Stimulated activated naive CD4-positive, alpha-beta T cell treated with Interleukin-2 at 50 U/mL for 16 hours (primary cell): ENCODE results near the gene TNS3.

Experiments used
- DNase-seq: peaks from one replicate; lab custom pipeline; 2025; lab: John Stamatoyannopoulos, UW

Gene TNS3

DNA sequence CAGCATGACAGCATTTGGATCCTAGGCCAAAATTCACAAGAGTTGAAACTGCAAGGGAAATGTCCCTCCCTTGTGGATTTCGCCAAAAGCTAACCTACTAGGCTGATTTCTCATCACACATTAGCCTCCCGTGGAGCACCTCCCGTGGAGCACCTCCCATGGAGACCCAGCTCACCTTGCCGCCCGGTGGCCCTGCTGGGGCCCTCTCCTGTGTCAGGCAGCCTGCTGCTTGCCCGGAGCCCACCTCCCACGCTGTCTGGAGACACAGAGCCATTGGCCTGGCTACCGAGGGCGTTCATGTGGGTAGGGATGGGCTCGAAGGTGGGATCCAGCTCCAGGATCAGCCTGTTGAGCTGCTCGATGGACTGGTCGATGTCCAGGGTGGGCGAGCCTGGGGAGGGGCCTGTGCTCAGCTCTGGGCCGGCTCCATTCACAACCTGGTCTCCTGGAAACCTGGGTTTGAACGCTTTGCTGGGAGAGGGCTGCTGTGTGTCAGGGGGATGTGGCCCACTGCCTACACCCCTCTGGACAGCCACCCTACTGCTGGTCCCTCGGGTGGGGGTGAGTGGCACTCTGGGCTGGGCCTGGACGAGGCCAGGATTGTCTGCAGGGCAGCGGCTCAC, 213.6 kb downstream of the TNS3 start:
- DNase-seq, result no peak

DNA sequence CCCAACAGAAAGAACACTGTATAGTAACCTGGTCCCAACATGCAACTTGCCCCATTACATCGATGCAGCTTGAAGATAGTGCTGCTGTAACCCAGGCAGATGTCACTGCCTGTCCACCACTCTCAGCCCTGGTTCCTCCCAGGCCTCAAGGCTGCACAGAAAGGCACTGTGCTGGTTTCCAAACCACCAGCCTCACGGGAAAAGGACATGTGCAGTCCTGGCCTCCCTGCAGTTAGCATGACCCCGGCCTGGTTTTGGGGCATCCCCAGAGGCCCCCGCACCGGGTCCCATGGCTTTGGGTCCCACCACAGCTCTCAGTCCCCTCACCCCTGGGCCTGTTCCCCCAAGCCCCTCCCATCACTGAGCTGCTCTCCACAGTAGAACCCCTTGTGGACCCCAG, 214.5 kb downstream of the TNS3 start:
- no peak for DNase-seq

DNA sequence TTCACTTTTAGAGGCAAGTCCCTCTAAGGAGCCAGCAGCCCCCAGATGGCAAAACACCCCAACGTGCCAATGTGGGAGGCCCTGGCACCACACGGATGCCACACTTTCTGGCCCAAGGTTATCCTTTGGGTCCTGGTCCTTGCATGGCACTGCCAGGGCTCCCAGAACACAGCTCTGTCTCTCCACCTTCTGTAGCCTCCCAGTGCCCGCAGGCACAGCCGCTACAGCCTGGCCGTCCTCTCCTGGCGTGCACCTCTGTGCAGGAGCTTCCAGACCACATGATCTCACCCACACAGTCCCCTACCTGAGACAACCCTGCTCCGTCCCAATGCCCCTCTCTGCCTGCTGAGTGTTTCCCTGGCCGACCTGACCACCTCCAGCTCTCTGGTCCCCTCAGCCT, 215.0 kb downstream of the TNS3 start:
- no peak for DNase-seq

DNA sequence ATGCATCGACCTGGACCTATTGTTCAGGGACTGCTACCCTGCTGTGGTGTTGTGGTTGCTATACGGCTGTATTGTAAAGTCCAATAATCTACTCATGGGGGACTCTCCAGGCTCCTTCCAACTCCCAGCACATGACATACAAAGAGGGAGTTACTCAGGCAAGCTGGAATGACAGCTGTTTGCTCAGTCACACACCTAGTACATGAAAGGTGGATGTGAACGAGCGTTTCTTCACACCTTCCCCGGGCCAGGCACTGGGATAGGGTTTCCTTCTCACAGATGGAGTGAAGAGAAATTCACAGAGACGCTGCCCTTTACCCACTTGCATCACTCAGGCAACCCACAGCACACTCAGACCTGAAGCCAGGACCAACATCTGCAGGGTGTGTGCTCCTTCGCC, 215.7 kb downstream of the TNS3 start:
- DNase-seq, result no peak

DNA sequence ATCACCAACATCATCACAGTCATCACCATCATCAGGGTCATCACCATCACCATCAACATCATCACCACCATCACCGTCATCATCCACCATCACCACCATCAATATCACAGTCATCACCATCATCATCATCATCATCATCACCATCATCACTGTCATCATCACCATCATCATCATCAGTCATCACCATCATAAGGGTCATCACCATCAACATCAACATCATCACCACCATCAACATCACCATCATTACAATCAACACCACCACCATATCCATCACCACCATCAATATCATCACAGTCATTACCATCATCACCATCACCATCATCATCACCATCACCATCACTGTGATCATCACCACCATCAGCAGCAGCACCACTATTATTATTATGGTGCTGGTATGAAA, 218.9 kb downstream of the TNS3 start:
- DNase-seq, result no peak

DNA sequence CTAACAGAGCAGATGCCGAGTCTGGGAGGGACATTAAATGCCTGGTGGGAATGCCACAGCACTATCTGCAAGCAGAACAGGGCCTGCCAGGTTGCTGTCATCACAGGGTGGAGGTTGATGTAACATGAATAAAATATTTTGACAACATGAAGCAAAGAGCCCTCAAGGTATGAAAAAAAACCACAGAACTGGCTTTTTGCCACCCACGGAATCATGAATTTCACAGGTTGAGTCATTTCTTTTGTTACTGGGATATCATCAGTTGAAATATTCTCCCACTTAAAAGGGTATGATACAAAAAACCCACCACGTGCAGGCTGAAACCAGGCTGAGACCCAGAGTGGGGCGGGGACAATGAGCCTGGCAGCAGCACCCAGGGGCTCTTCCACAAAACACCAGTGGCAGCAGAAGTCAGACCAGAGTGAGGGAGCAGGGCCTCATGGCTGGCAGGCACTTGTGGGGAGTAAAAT, 220.1 kb downstream of the TNS3 start:
- no peak for DNase-seq

DNA sequence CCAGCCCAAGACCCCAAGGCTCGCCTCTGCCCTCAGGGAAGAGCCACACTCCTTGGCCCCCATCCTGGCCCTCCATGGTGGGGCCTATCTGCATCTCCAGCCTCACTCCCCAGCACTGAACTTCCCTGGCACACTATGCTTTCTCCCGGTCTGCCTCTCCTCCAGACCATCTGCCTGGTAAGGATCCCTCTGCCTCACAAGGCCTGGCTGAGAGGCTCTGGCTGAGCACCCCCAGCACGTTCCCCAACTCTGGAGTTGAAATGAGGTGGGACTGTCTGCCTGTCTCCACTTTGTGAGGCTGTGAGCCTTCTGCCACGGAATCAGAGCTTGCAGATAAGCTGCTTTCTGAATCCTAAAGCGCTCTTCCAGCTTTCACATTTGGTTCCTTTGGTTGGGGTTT, 220.7 kb downstream of the TNS3 start:
- no peak for DNase-seq

DNA sequence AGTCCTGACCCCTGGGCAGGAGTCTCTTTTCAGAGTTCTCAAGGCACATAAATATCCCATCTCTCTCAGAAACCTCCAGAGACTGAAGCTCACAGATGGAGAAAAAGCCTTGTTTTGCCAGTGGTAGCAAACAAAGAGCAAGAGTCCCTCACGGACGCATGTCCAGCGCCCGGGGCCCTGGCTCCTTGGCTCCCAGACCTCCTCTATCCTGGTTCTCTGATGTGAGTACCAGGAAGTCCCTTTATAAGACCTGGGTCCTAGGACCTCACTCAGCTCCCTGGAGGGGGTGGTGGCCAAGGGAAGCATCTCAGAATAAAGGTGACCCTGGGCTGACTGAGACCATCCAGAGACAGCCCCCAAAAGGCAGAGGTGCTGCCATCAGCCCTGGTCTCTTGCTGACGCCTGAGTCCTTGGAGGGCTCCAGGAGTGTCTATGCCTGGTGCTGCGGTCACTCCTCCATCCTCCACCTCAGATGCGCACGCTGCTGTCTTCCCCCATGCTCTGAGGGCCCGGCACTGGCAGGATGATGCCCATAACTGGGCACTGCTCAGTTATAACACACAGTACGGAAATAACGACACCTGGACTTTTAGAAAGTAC, 221.5 kb downstream of the TNS3 start:
- DNase-seq, result no peak

DNA sequence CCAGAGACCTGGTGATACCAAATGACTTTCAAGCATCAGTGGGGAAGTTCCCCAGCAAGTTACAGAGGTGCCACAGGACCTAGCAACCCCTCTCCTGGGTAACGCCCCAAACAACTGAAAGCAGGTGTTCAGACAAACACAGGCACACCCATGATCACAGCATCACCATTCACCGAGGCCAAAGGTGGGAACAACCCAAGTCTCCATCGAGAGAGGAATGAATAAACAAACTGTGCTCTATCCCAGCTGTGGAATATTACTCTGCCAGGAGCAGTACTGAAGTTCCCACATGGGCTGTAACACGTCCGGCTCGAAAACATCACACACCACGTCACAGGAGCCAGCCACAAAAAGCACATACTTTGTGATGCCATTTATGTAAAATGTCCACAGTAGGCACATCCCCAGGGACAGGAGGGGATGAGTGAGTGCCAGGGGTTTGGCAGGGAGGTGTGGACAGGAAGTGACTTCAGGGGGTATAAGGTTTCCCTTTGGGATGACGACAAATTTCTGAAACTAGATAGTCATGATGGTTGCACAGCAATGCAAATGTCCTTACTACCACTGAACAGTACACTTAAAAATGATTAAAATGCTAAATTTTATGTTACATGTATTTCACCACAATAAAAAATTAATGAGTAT, 222.8 kb downstream of the TNS3 start:
- no peak for DNase-seq

DNA sequence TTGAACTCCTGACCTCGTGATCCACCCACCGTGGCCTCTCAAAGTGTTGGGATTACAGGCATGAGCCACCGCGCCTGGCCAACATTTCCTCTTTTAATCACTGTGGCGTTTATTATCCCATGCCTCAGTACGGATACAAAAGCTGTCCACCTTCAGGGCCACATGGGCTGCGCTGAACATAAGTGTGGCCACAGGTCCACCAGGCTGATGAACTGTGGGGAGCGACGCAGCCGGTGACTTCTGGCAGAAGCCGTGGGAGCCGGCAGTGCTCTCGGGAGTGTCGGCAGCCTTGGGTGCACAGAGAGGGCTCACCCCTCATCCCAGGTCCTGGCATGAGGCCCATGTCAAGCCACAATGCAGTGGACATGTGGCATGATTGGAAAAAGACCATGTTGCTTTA, 223.6 kb downstream of the TNS3 start:
- no peak for DNase-seq

DNA sequence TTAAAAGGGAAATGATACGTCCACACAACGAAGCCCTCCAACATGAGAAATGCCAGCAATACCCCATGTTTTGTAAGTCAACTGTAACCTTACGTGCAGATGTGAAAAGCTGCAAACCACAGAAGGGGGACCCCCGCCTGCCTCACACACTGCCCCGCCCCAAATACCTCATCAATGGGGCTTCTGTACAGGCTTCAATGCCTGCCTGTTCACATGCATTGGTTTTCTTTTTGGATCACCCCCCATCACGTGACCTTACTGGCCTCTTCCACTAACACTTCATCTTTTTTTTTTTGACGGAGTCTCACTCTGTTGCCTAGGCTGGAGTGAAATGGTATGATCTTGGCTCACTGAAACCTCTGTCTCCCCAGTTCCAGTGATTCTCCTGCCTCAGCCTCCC, 224.0 kb downstream of the TNS3 start:
- DNase-seq, result no peak

DNA sequence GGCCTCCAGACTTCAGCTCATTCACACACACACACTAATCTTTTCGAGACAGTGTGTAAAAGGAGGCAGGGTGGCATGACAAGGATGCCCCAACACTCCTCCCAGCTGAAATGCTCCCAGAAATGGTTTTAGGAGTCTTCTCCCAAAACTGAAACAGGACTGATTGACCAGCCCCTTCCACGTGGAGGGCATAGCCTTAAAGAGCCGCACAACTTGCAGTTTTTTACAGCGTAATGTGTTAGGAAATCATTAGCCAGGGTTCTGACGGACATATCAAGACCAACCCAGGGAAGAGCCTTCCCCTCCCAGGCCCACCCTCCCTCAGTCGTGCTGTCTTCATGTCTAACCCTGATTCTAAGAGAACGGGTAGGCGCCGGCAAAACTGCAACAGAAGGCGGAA, 224.6 kb downstream of the TNS3 start:
- DNase-seq, result no peak

DNA sequence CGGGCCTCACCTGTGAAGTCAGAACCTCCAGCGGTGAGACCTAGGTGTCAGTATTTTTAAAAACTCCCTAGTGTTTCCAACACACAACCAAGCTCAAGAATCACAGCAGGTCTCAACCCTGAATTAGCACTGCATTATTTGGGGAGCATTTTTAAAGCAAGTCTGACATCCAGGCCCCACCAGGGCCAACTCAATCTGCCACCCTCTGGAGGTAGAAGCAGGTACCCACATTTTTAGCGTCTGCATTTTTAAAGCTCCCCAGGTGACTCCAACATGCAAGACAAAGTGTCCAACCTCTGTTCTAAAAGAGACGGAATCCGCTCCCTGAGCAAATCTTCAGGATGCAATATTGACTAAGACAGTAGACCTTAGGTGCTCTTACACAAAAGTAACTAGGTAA, 225.7 kb downstream of the TNS3 start:
- no peak for DNase-seq

DNA sequence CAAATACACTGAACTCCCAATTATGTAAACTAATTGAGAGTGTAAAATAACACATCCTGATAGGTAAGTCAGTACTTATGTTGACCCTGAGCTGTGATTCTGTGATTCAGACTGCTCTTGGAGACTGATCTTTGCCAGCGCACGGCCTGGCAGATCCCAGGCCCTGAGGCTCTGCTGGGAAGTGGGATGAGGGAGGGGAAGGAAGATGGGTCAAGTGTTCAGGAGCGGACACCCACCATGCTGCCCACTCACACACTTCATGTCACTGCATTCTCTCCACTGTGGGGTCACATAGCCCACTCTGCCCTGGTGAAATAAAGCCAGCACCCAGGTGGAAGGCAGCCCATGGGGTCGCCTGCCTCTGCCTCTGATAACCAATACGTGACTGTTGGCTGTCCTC, 226.2 kb downstream of the TNS3 start:
- DNase-seq, result no peak

DNA sequence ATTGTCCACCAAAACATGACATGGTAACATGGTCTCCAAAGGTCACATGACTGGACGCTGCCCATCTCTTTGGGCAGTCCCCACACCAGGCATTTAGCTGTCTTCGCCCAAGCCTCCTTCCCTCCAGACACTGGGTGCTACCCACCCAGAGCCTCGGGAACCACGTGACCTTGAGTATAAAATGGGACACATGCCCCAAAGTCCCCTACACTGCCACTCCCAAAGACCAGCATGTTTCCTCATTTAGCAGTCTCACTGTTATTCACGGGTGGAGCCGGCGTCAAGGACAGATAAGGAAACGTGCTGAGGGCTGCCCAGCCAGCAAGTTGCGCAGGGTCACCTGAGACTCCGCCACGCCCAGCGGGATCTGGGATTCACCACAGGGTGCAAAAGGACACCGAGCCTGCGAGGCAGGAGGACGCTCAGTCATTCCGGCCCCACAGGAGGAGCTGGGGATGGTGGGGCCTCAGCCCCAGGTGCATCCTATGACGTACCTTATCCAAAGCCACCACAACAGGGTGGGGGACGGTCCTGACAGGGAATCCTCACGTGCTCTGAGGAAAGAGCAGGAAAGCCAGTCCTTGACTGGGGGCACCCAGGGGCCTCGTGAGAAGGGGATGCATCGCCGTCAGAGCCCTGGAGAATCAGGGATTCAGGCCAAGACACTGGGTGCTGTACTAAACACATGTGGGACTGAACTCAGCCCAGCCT, 226.9 kb downstream of the TNS3 start:
- no peak for DNase-seq

DNA sequence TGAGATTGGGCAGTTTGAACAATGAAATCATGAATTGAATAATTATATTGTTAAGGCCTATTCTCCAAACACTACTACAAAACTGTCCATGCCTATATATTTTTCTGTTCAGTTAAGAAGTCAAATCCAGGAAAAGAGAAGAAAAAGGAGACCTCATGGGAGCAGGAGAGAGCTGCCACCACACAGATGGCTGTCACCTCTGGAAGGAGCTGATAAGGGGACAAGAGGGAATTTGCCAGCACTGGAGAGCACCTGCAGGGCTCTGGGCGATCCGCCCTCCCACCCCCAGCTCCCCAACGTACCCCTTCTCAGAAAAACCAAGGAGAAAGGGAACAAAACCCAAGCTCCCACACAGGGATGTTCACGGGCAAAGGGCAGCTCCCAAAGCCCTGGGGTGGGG, 227.8 kb downstream of the TNS3 start:
- no peak for DNase-seq

DNA sequence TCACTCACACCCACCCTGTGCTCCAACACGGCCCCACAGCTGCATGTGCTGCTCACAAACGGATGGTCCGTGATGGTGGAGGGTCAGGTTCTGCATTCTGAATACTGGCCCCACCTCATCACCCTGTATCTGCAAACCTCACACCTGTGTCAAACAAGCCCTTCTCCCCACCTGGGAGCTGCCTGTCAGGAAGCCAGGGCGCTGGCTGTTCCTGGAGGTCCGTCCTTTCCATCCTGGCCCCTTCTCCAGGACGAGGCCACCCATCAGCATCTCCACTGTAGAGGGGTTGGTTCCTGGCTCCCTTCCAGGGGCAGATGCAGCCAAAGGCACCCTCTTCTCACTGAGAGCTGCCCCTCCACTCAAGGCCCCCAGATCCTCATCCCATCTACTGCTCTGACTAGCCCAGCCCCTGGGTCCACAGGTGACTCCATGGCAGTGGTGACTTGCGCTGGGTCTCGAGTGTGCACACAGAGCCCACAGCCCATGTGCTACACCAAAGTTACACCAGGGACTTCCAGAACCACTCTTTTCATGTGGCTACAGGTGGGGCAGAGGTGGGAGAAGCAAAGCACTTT, 229.4 kb downstream of the TNS3 start:
- no peak for DNase-seq

DNA sequence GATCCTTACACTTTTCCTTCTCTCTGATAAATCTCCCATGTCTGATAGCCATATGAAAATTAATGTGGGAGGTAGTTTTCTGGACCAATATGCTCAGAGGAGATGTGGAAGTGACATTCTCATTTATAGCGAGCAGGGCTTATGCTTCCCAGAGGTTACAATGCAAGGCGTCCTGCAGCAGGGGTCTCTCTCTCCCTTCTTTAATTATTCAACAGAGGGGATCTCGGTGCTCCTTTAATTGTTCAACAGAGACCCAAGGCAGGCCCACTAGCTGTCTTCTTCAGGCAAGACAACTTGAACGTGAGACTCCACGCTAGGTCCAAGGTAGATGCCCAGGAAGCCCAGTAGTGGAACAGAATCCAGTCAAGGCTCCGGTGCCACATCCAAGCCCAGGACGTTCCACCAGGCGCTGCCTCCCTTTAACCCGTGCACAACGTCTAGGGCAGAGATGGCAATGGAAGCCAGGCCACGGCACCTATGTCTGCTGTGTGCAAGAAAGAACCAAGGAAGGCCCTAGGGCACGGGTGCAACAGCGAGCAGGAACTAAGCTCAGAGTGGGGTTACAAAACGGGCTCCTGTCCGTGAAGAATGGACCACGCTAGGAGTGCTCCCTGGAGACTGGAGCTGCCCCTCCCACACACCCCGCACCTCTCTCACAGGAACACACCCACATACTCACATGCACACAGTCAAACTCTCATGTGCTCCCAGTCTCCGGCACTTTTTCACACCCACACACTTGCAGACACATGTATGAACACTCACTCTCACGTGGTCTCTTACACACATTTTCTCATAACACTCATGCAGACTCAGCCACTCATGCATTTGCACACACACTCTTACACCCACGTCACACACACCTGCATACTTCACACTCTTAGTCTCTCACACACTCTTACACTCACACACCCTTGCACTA, 230.4 kb downstream of the TNS3 start:
- DNase-seq, result no peak

DNA sequence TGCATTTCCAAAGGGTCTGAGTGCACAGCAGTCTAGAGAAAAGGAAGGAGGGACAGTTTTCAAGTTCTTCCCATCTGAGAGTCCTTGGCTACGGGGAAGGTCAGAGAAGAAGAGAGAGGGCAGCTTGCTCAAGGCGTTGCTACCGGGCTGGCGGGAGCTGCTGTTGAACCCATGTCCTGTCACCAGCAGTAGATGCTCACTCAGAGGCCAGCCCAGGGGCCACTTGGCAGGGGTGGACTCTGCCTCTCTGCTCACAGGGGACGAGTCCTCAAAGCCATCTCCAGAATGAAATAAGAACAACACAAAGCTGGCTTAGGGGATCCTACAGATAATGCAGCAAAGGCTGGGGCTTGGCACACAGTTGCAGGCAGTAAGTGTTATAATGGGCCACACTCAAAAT, 231.5 kb downstream of the TNS3 start:
- no peak for DNase-seq

DNA sequence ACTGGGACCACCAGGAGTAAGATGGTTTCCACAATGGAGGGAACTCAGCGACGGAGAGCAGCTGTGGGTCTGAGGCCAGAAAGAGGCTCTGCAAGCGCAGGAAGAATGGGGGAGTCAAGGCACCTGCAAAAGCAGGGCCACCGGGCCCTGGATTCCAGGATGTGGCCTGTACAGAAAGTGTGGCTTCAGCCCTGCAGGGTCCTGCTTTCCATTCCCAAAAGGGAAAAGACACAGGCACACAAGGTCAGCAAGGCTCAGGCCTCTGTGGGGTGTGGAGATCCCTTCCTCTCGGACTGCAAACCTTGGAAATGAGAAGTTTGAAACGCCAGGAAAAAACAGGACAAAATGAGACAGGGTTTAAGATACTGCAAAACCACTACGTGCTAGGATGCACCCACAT, 232.5 kb downstream of the TNS3 start:
- no peak for DNase-seq

DNA sequence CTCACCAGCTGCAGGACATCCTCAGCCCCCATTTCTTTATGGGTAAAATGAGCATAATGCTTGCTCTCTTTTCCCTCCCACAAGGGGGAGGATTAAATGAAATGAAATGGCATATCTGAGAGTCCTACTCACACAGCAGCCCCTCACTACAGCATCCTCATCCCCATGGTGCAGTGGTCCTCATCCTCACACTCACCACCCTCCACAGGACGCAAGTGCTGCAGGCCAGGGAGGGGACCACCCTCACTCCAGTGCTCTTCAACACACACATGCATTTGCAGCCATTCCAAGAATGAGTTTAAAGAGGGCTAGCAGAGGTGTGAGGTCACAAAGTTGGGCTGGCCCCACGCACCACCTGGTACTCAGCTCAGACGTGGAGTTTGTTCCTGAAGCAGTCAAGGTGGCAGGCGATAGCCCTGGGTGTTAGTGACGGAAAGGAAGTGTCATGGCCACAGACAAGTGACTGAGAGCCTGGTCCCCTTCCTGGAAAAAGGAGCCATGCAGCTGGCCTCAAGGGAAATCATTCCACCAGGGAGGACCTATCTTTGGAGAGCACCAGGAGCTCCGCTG, 234.0 kb downstream of the TNS3 start:
- DNase-seq, result no peak
